OCI-LY3 (cell line): ENCODE data around the gene C16orf86.

Experiments
- H2AFZ ChIP-seq: fragments of 200-600, 300-600 bp; shearing (Covaris generic); 2 replicates; pipeline ENCODE4 v1.6.0; 2014; ENCODE audit warnings: antibody characterized with exemption, low read depth, low read length
- H3K27ac ChIP-seq: fragments of 200-600, 300-600 bp; sonication (generic); 2 replicates; pipeline ENCODE4 v1.5.1; 2014; ENCODE audit warnings: mild to moderate bottlenecking, low read length, moderate library complexity, mixed read lengths
- H3K27me3 ChIP-seq: fragments of 200-600, 300-600 bp; sonication (generic); 2 replicates; pipeline ENCODE4 v1.6.1; 2014; ENCODE audit warnings: low read depth, low read length, mixed read lengths
- H3K36me3 ChIP-seq: fragments of 200-600, 300-600 bp; sonication (generic); replicated peaks from 2 replicates; pipeline ENCODE3; 2014; ENCODE audit warnings: low read depth, low read length, mixed read lengths
- H3K4me1 ChIP-seq: fragments of 300-600, 200-600 bp; sonication (generic); 2 replicates; pipeline ENCODE4 v1.6.1; 2014; ENCODE audit warnings: low read length, mixed read lengths
- H3K4me2 ChIP-seq: fragments of 200-600, 300-600 bp; sonication (generic); 2 replicates; pipeline ENCODE4 v1.6.1; 2014; ENCODE audit warnings: low read length, mixed read lengths
- H3K4me3 ChIP-seq: fragments of 300-600, 200-600 bp; sonication (generic); 2 replicates; pipeline ENCODE4 v1.5.1; 2014; ENCODE audit warnings: antibody characterized with exemption, mild to moderate bottlenecking, low read length, moderate library complexity
- H3K79me2 ChIP-seq: fragments of 300-600, 200-600 bp; shearing (Covaris generic); 2 replicates; pipeline ENCODE4 v1.6.1; 2014; ENCODE audit warnings: mild to moderate bottlenecking, low read length, mixed read lengths
- H3K9ac ChIP-seq: fragments of 300-600, 200-600 bp; shearing (Covaris generic); 2 replicates; pipeline ENCODE4 v1.6.0; 2014; ENCODE audit warnings: mild to moderate bottlenecking, low read length, moderate library complexity
- H3K9me3 ChIP-seq: fragments of 200-600, 300-600 bp; shearing (Covaris generic); 2 replicates; pipeline ENCODE4 v1.6.1; 2014; ENCODE audit warnings: low read length, mixed read lengths; ENCODE audit not compliant: insufficient read depth
- H4K20me1 ChIP-seq: fragments of 200-600, 300-600 bp; sonication (generic); 2 replicates; pipeline ENCODE4 v1.6.1; 2016; ENCODE audit warnings: low read length, mixed read lengths; ENCODE audit not compliant: insufficient read depth
- EZH2phosphoT487 ChIP-seq: fragments of 200-600 bp; shearing (Covaris generic); IDR thresholded peaks from 2 replicates; pipeline ENCODE4 v1.6.1; 2018; ENCODE audit warnings: antibody characterized with exemption, mixed run types, low read depth
- TF ChIP-seq, protein P1 (sequence below): fragments of 200-600, 300-600 bp; sonication (generic); IDR thresholded peaks from 2 replicates; pipeline ENCODE4 v1.5.1; 2014; ENCODE audit warnings: antibody characterized with exemption, low read length, low read depth

C16orf86 gene

DNA sequence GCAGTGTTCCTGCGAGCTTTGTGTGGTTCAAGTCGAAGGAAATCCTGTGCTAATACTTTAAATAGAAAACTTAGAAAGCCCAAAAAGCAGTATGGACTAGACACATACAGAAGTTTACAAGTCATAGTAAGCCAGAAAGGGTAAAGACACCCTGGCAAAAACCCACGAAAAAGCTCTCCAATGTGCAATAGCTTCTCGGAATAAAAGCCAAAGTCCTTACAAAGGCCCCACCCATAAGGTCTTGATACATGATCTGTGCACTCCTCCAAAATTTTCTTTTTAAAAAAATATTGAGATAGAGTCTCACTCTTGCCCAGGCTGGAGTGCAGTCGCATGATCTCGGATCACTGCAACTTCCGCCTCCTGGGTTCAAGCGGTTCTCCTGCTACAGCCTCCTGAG is 10.3 kb downstream of the C16orf86 start:
- H3K9ac ChIP-seq: no peak overlapping the region
- H3K36me3 ChIP-seq: no peaks in the 10 kb centered on the region
- no peaks in the 10 kb centered on the region for H4K20me1 ChIP-seq
- no peaks in the 10 kb centered on the region for H3K79me2 ChIP-seq
- no peak overlapping the region for H3K4me3 ChIP-seq
- peaks cover 16% of the 10 kb centered on the region for H3K4me1 ChIP-seq
- H3K4me2 ChIP-seq: no peak overlapping the region
- TF ChIP-seq EZH2phosphoT487: no peak
- TF ChIP-seq, protein P1, sequence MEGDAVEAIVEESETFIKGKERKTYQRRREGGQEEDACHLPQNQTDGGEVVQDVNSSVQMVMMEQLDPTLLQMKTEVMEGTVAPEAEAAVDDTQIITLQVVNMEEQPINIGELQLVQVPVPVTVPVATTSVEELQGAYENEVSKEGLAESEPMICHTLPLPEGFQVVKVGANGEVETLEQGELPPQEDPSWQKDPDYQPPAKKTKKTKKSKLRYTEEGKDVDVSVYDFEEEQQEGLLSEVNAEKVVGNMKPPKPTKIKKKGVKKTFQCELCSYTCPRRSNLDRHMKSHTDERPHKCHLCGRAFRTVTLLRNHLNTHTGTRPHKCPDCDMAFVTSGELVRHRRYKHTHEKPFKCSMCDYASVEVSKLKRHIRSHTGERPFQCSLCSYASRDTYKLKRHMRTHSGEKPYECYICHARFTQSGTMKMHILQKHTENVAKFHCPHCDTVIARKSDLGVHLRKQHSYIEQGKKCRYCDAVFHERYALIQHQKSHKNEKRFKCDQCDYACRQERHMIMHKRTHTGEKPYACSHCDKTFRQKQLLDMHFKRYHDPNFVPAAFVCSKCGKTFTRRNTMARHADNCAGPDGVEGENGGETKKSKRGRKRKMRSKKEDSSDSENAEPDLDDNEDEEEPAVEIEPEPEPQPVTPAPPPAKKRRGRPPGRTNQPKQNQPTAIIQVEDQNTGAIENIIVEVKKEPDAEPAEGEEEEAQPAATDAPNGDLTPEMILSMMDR: no peak
- H3K27me3 ChIP-seq: no peaks in the 10 kb centered on the region
- no peak overlapping the region for H2AFZ ChIP-seq
- no peak overlapping the region for H3K27ac ChIP-seq
- H3K9me3 ChIP-seq: no peaks in the 10 kb centered on the region

DNA sequence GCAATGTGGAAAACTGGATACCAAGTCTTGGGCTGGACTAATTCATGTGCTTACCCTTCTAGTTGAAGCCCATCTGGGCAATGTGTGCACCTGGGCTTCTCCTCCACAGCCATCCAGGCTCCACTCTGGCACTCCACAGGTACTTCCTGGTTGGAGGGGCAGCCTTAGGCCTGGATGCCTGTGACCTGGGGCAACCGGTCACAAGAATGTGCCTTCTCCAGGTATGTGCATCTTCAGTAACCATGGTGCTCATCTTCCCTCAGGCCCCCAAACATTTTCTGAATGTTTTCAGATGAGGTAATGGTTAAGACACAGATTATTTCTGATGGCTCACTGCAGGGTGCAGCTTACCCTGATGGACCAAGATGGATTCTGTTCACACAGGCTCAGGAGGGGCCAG is 11.1 kb downstream of the C16orf86 start:
- no peak overlapping the region for H3K27ac ChIP-seq
- no peak for TF ChIP-seq EZH2phosphoT487
- TF ChIP-seq, protein P1: no peak
- H3K4me3 ChIP-seq: no peak overlapping the region
- no peaks in the 10 kb centered on the region for H3K79me2 ChIP-seq
- no peak overlapping the region for H3K4me2 ChIP-seq
- H3K27me3 ChIP-seq: no peaks in the 10 kb centered on the region
- no peaks in the 10 kb centered on the region for H3K9me3 ChIP-seq
- no peaks in the 10 kb centered on the region for H3K36me3 ChIP-seq
- peaks cover 13% of the 10 kb centered on the region for H3K4me1 ChIP-seq
- H2AFZ ChIP-seq: no peak overlapping the region
- H3K9ac ChIP-seq: no peak overlapping the region
- H4K20me1 ChIP-seq: no peaks in the 10 kb centered on the region

DNA sequence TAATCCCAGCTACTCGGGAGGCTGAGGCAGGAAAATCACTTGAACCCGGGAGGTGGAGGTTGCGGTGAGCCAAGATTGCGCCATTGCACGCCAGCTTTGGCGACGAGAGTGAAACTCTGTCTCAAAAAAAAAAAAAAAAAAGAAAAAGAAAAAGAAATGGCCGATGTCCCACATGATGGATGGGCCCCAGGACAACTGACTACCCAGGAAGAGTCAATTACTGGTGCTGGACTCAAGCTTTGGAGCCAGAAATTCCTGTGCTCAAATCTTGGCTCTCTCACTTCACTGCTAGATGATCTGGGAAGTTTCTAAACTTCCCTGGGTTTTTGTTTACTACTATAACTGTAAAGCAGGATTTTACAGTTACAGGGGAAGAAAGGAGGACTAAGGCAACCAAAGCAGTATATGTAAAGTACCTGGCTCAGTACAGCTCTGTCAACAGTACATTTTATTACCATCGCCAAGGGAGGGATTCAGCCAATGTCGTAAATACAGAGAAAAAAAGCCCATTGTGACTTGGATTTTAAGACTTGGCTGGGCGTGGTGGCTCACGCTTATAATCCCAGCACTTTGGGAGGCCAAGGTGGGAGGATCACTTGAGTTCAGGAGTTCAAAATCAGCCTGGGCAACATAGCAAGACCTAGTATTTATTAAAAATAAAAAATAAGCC is 11.9 kb downstream of the C16orf86 start:
- no peak for TF ChIP-seq EZH2phosphoT487
- TF ChIP-seq, protein P1: no peak
- Histone ChIP-seq H3K4me1 (peaks cover 6% of the 10 kb centered on the region; the same call in 1 of the 2 replicates), H2AFZ (no peak overlapping the region), H3K27me3 (no peaks in the 10 kb centered on the region), H3K36me3 (peaks cover 2% of the 10 kb centered on the region), H3K9me3 (no peaks in the 10 kb centered on the region), H3K9ac (no peak overlapping the region), H3K79me2 (no peaks in the 10 kb centered on the region), H3K4me3 (no peak overlapping the region), H3K27ac (no peak overlapping the region), H4K20me1 (no peaks in the 10 kb centered on the region), H3K4me2 (no peak overlapping the region)

DNA sequence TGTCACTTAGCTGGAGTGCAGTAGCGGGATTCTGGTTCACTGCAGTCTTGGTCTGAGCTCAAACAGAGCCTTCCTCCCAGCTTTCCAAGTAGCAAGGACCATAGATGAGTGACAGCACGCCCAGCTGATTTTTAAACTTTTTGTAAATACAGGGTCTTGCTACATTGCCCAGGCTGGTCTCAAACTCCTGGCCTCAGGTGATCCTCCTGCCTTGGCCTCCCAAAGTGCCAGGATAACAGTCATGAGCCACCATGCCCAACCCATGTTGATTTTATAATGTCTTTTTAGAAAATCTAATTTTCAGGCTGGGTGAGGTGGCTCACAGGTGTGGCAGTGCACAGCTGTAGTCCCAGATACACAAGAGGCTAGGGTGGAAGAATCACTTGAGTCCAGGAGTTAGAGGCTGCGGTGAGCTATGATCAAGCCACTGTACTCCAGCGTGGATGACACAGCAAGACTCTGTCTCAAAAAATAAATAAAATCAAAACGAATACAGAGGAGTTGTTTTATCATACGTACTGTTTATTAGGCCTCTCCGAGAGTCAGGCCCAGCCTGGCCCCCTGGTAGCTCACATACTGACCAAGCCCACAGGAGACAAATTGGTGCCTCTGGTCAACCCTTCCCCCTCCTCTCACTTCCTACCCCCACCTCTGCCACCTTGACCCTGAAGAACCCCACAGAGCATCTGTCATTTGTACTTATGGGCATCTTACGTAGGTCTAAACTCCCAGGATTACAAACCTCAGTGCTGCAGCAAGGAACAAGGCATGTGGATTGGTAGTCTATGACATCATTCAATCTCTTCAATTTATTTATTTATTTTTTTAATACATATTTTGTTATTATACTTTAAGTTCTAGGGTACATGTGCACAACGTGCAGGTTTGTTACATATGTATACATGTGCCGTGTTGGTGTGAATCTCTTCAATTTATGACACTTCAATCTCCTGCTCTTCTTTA is 13.6 kb downstream of the C16orf86 start:
- Histone ChIP-seq H3K4me3 (no peak overlapping the region), H3K79me2 (no peaks in the 10 kb centered on the region), H3K4me1 (no peaks in the 10 kb centered on the region), H3K27ac (no peak overlapping the region), H4K20me1 (no peaks in the 10 kb centered on the region), H3K36me3 (peaks cover 13% of the 10 kb centered on the region), H3K4me2 (no peak overlapping the region), H3K27me3 (no peaks in the 10 kb centered on the region), H2AFZ (no peak overlapping the region), H3K9me3 (no peaks in the 10 kb centered on the region), H3K9ac (no peak overlapping the region)
- no peak for TF ChIP-seq EZH2phosphoT487
- TF ChIP-seq, protein P1: no peak
